ENCODE measurements around the gene PPP2CA.
"Not testable (repeated sequence)": the region's sequence is repeated elsewhere in the genome, so short reads cannot be mapped to it uniquely, and the experiment has no call there.

PPP2CA gene

GRCh38 chr5:134242146-134242545 is 16.3 kb upstream of the PPP2CA start:
- no peak for DNase-seq

- peak; percentile 4 for DNase-seq
These were observed 14.6 kb upstream of the PPP2CA start for GRCh38 chr5:134240421-134240962.

- DNase-seq, result no peak
These were observed 10.9 kb upstream of the PPP2CA start for GRCh38 chr5:134236820-134237219.

- no peak for DNase-seq
These were observed 10.4 kb upstream of the PPP2CA start for GRCh38 chr5:134236318-134236717.

- DNase-seq, result no peak
These were observed 2.8 kb upstream of the PPP2CA start for GRCh38 chr5:134228624-134229023.

GRCh38 chr5:134227776-134228175 is 1.9 kb upstream of the PPP2CA start:
- DNase-seq, result no peak

GRCh38 chr5:134227259-134227658 is 1.4 kb upstream of the PPP2CA start:
- no peak for DNase-seq

GRCh38 chr5:134226441-134227192 is 744 bp upstream of the PPP2CA start:
- DNase-seq, result no peak

GRCh38 chr5:134224888-134225779 is 739 bp downstream of the PPP2CA start:
- DNase-seq, result peak; percentile 46

- no peak for DNase-seq
These were observed 2.2 kb downstream of the PPP2CA start for GRCh38 chr5:134223406-134224248.

- DNase-seq, result not testable (repeated sequence)
These were observed 4.2 kb downstream of the PPP2CA start for GRCh38 chr5:134221690-134222089.

- no peak for DNase-seq
These were observed 10.1 kb downstream of the PPP2CA start for GRCh38 chr5:134215757-134216156.

GRCh38 chr5:134211263-134212031 is 14.4 kb downstream of the PPP2CA start:
- DNase-seq, result not testable (repeated sequence)

GRCh38 chr5:134209477-134210245 is 16.2 kb downstream of the PPP2CA start:
- DNase-seq, result no peak

- DNase-seq, result no peak
These were observed 18.2 kb downstream of the PPP2CA start for GRCh38 chr5:134207696-134208095.

GRCh38 chr5:134206627-134207160 is 19.2 kb downstream of the PPP2CA start:
- no peak for DNase-seq

- DNase-seq, result no peak
These were observed 21.3 kb downstream of the PPP2CA start for GRCh38 chr5:134204575-134204974.

GRCh38 chr5:134203630-134204029 is 22.2 kb downstream of the PPP2CA start:
- no peak for DNase-seq

- DNase-seq, result no peak
These were observed 30.2 kb downstream of the PPP2CA start for GRCh38 chr5:134195666-134196065.

GRCh38 chr5:134189031-134189430 is 36.8 kb downstream of the PPP2CA start:
- no peak for DNase-seq

GRCh38 chr5:134188092-134188491 is 37.8 kb downstream of the PPP2CA start:
- DNase-seq, result no peak
